Measurements from ENCODE around the gene LDHAL6A. TPM values are rescaled to one million over a fixed set of nuclear protein-coding genes. Genes with fewer than 3 reads are reported as not detected.

Gene LDHAL6A
- total and polyA plus RNA-seq, 2 of the 13 experiments (the other 11 are each of a cell fraction or from before 2014, with no cell fraction given) = not detected

DNA sequence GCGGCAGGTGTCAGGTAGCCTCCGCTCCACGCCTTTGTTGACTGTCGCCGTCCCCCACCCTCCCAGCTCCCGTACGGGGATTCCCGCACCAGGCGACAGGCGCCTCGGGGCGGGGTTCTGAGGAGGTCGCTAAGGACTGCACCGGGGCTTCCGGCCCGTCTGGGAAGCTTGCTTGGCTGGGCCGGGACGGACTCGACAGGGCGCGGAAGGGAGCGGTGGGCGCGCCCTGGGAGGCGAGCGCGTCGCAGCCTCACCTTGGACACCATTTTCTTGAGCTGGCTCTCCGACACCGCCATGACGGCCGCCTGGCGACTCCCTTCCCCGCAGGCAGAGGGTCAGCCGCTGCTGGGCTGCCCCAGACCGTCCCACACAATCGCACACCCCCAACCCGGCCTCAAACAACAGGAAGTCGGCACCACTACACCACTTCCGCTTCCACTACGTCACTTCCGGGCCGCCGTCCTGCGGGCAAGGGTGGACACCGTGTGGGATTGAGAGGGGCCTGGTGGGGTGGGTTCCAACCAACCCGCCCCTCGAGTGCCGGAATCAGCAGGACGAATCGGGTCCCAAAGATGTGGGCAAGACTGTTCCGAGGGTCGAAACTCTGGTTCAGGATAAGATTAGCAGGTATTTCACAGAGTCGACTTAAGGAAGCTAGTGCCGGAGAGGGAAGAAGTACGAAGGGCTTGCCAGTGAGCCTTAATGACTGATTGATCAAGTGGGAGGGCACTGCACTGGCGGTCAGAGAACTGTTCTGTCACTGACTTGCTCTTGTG is 71.1 kb downstream of the LDHAL6A start, which contains the start of gene TSG101 (continued):
- TF ChIP-seq TMF1 (CRISPR knock-in tag; IDR thresholded peaks at IDR 0.05; ENCODE audit: low read depth) (0 out of 2 replicates have a peak, but pooled peaks have one; percentile 70), ZNF615 (CRISPR knock-in tag; IDR thresholded peaks at IDR 0.05; ENCODE audit: borderline replicate concordance) (0 out of 2 replicates have a peak, but pooled peaks have one; percentile 60), RCOR2 (CRISPR knock-in tag; IDR thresholded peaks at IDR 0.05) (no peak; the same call in 1 of the 2 replicates), ONECUT2 (CRISPR knock-in tag; IDR thresholded peaks at IDR 0.05) (peak; percentile 3; the same call in 1 of the 2 replicates), IRX3 (CRISPR knock-in tag; IDR thresholded peaks at IDR 0.05; ENCODE audit: borderline replicate concordance, low read depth) (no peak), PAX8 (CRISPR knock-in tag; IDR thresholded peaks at IDR 0.05; ENCODE audit: borderline replicate concordance) (peak; percentile 74; the same call in 1 of the 2 replicates), ZIK1 (CRISPR knock-in tag; IDR thresholded peaks at IDR 0.05; ENCODE audit: borderline replicate concordance, low read depth) (peak; percentile 85; the same call in 1 of the 2 replicates), ZNF781 (CRISPR knock-in tag; IDR thresholded peaks at IDR 0.05; ENCODE audit: borderline replicate concordance, not compliant biosample characterization) (peak; percentile 70), ZFP82 (CRISPR knock-in tag; IDR thresholded peaks at IDR 0.05; ENCODE audit: borderline replicate concordance) (peak; percentile 86; the same call in 1 of the 2 replicates)
- TF ChIP-seq, protein P1, sequence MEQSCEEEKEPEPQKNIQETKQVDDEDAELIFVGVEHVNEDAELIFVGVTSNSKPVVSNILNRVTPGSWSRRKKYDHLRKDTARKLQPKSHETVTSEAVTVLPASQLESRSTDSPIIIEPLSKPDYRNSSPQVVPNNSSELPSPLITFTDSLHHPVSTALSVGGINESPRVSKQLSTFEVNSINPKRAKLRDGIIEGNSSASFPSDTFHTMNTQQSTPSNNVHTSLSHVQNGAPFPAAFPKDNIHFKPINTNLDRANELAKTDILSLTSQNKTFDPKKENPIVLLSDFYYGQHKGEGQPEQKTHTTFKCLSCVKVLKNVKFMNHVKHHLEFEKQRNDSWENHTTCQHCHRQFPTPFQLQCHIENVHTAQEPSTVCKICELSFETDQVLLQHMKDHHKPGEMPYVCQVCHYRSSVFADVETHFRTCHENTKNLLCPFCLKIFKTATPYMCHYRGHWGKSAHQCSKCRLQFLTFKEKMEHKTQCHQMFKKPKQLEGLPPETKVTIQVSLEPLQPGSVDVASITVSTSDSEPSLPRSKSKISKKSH (CRISPR knock-in tag; IDR thresholded peaks at IDR 0.05; ENCODE audit: borderline replicate concordance) = peak; percentile 83; the same call in 1 of the 2 replicates
- TF ChIP-seq, protein P2, sequence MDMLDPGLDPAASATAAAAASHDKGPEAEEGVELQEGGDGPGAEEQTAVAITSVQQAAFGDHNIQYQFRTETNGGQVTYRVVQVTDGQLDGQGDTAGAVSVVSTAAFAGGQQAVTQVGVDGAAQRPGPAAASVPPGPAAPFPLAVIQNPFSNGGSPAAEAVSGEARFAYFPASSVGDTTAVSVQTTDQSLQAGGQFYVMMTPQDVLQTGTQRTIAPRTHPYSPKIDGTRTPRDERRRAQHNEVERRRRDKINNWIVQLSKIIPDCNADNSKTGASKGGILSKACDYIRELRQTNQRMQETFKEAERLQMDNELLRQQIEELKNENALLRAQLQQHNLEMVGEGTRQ (IDR thresholded peaks at IDR 0.05; ENCODE audit: low read depth, low read length) = no peak
- TF ChIP-seq, protein P2 (CRISPR knock-in tag; IDR thresholded peaks at IDR 0.05; ENCODE audit: borderline replicate concordance) = no peak
- TF ChIP-seq, protein P3, sequence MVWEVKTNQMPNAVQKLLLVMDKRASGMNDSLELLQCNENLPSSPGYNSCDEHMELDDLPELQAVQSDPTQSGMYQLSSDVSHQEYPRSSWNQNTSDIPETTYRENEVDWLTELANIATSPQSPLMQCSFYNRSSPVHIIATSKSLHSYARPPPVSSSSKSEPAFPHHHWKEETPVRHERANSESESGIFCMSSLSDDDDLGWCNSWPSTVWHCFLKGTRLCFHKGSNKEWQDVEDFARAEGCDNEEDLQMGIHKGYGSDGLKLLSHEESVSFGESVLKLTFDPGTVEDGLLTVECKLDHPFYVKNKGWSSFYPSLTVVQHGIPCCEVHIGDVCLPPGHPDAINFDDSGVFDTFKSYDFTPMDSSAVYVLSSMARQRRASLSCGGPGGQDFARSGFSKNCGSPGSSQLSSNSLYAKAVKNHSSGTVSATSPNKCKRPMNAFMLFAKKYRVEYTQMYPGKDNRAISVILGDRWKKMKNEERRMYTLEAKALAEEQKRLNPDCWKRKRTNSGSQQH (CRISPR knock-in tag; IDR thresholded peaks at IDR 0.05; ENCODE audit: low read depth) = peak; percentile 63
- TF ChIP-seq, protein P4, sequence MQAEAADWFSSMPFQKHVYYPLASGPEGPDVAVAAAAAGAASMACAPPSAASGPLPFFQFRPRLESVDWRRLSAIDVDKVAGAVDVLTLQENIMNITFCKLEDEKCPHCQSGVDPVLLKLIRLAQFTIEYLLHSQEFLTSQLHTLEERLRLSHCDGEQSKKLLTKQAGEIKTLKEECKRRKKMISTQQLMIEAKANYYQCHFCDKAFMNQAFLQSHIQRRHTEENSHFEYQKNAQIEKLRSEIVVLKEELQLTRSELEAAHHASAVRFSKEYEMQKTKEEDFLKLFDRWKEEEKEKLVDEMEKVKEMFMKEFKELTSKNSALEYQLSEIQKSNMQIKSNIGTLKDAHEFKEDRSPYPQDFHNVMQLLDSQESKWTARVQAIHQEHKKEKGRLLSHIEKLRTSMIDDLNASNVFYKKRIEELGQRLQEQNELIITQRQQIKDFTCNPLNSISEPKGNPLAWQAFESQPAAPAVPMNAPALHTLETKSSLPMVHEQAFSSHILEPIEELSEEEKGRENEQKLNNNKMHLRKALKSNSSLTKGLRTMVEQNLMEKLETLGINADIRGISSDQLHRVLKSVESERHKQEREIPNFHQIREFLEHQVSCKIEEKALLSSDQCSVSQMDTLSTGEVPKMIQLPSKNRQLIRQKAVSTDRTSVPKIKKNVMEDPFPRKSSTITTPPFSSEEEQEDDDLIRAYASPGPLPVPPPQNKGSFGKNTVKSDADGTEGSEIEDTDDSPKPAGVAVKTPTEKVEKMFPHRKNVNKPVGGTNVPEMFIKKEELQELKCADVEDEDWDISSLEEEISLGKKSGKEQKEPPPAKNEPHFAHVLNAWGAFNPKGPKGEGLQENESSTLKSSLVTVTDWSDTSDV (CRISPR knock-in tag; IDR thresholded peaks at IDR 0.05) = no peak
- TF ChIP-seq, protein P5, sequence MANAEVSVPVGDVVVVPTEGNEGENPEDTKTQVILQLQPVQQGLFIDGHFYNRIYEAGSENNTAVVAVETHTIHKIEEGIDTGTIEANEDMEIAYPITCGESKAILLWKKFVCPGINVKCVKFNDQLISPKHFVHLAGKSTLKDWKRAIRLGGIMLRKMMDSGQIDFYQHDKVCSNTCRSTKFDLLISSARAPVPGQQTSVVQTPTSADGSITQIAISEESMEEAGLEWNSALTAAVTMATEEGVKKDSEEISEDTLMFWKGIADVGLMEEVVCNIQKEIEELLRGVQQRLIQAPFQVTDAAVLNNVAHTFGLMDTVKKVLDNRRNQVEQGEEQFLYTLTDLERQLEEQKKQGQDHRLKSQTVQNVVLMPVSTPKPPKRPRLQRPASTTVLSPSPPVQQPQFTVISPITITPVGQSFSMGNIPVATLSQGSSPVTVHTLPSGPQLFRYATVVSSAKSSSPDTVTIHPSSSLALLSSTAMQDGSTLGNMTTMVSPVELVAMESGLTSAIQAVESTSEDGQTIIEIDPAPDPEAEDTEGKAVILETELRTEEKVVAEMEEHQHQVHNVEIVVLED (CRISPR knock-in tag; IDR thresholded peaks at IDR 0.05; ENCODE audit: borderline replicate concordance) = peak; percentile 84

All from HepG2 (cell line).